SK-N-MC (cell line): ENCODE data around the gene PER3.

Source experiments
- EZH2 ChIP-seq: fragments of 200-600 bp; sonication (generic); IDR thresholded peaks from one replicate; pipeline ENCODE4 v1.6.1; 2017; ENCODE audit warnings: antibody characterized with exemption
- FOXP2 ChIP-seq: optimal IDR thresholded peaks from 2 replicates; pipeline ENCODE3; 2011; ENCODE audit warnings: mild to moderate bottlenecking, moderate library complexity; ENCODE audit not compliant: insufficient read depth; ENCODE audit errors: extremely low read length, control extremely low read depth

DNA sequence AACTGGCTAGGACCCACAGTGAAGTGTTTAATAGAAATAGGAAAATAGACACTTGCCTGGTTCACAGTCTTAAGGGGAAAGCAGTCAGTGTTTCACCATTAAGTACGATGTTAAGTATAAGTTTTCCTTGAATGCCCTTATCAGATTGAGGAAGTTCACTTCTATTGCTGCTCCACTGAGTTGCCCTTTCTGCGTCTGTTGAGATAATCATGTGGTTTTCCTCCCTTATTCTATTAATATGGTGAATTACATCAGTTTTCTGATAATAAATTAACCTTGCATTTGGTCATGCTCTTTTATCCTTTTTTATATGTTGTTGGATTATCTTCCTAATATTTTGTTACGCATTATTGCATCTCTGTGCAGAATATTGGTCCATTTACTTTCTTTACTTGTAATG is 47.4 kb downstream of the PER3 start:
- TF ChIP-seq FOXP2 (no peak), EZH2 (no peak)
